SKM-1 treated with dmso at 0.1 percent for 144 hours (cell line): ENCODE data around the gene MLYCD.

Source experiments
- DNase-seq: peaks from one replicate; lab custom pipeline; 2025; ENCODE audit not compliant: unreplicated experiment; lab: John Stamatoyannopoulos, UW

MLYCD gene

DNA sequence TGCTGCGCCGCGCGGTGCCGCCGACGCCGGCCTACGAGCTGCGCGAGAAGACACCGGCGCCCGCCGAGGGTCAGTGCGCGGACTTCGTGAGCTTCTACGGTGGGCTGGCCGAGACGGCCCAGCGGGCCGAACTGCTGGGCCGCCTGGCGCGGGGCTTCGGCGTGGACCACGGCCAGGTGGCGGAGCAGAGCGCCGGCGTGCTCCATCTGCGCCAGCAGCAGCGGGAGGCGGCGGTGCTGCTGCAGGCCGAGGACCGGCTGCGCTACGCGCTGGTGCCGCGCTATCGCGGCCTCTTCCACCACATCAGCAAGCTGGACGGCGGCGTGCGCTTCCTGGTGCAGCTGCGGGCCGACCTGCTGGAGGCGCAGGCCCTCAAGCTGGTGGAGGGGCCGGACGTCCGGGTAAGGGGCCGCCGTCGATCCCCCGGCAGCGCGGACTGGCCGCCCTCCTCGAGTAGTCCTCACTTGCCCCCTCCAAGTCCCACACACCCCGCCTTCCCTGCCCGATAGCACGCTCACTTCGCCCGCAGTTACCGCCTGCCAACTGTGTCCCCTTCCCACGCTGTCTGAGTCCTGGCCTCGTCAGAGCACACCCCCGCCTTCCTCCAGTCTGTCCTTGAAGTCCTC, 470 bp downstream of the MLYCD start:
- peak; percentile 11 for DNase-seq

- DNase-seq = no peak
These were observed 1.1 kb downstream of the MLYCD start for GRCh38 chr16:83899978-83900377.

DNA sequence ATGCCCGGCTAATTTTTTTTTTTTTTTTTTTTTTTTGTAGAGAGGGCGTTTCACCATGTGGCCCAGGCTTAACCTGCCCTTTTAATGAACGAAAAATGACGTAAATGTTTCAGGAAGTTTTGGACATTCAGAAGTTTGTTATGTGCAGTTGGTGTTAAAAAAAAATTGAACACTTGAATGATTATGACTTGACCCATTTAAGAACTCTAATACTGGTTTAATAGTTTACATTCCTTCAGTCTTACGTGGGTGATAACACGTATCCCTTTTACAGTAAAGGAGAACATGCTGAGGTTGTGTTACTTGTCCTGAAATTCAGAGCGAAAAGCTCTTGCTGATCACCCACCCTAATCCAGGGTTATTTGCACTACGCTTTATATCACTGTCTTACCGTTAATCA, 1.7 kb downstream of the MLYCD start:
- no peak for DNase-seq

DNA sequence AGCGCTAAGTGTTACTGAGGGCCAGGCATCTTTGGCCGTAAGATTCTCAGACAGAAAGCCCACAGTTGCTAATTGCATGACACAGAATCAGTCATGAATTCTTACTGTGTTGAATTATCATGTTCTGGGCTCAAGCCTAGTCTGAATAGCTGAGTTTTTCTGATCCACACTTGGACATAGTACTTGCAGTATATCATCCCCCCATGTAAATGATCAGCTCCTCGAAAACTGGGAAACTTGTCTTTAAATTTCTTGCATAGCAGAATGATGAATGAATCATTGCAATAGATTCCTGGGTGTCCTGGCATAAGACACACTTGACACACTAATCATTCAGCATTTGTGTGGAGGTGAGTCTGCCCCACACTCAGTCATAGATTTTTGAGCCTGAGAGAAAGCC, 2.2 kb downstream of the MLYCD start:
- DNase-seq = no peak

DNA sequence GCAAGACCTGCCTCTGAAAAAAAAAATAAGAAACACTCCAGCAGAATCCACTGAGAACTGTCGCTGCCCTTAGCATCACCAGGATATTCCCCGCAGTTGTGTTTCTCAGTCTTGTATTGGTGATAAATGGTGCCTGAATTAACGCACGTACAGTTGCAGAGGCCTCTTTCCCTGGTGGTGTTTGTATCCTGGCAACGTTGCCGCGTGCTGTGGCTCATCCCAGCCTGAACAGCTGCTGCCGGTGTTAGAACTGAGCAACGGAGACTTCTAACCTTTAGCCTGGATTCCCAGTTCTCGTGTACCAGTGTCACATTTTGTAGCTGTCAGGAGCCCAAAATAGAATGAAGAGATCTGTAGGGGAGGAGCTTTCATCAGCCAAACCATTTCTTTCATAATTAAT, 4.8 kb downstream of the MLYCD start:
- DNase-seq = no peak

DNA sequence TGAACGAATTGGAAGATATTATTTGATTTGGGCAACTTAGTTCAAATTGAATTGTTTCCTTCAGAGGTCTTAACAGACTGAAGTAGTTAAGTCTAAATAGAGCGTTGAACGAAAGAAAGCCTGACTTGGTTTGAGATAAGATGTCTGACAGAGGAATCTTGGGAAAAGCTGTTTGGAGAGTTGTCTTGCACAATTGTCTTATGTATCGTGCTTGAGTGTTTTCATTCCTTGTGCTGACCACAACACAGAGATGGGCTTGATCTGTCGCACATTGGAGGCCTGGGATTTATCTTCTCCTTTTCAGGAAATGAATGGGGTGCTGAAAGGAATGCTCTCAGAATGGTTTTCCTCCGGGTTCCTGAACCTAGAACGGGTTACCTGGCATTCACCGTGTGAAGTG, 7.8 kb downstream of the MLYCD start:
- DNase-seq = no peak

DNA sequence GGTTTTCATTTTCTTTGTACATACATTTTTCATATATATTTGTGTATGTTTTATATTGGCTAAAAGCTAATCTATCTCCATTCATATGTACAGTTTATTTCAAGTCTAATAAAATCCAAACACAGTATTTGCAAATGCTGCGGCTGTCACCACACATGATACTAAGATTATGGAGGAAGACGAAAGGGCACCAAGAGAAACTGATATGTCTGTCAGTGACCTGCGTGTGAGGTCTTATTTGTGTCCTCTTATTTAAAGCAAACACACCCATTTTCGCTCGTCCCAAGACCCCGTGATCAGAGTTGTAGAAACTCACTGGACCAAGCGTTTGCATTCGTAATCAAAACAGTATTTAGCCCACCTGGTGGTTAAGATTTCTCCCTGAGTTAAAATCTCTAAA, 8.2 kb downstream of the MLYCD start:
- no peak for DNase-seq

DNA sequence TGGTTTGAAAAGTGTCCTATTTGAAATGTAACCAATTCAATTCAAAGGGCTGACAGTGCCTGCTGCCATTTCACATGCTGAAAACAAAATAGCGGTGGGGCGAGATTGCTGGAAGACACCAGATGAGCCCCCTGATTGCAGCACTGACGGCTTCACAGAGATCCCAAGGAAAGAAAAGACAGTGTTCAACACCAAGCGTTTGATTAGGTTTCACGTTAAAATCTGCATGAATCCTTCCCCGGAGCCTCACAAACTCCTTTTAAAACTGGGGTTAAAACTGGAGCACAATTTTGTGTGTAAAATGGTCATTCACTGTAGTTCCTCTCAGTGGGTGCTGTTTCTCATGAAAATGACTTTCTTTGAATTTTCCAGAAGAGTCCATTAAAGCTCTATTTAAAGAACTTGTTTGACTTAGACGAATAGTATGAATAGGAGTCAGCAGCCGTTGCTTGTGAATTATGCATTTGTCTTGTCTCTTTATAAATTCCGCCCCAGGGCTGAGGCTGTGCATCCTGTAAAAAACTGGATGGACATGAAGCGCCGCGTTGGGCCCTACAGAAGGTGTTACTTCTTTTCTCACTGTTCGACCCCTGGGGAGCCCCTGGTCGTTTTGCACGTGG, 8.8 kb downstream of the MLYCD start:
- no peak for DNase-seq

DNA sequence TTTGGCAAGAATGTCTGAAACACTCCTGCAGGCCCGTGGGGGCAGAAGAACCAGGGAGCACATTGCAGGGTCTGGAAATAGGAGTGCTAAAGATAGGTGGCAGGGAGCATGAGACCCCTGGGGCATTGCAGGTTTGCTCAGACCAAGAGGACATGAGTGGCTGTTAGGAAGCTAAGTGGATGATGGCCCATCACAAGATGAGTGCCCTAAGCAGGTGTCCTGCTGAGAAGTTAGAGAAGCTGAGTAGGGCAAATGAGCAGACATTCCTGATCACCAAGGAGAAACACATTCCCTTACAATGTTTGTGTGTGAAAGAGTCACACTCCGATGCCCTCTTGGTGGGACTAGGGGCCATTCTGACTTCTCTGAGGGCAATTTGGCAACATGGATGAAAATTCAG, 9.9 kb downstream of the MLYCD start:
- no peak for DNase-seq

DNA sequence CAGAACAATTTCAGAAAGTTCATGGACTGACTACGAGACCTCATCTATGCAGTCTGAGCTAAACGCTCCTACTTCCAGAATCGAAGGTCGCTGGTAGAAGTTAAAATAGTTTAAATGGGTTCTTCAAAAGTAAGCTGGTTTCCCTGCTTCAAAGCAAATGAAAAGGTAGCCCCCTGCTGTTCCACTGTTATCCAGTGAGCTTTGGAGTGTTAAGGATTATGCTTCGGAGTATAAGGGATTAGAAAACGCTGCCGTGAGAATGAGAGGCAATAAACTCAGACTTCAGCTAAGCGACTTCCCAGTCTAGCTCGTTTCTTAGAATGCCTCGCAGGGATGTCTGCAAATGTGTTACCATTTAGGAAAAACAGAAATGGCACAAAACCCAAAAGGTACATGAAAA, 12.4 kb downstream of the MLYCD start:
- DNase-seq = no peak

GRCh38 chr16:83912519-83913244, 13.8 kb downstream of the MLYCD start:
- no peak for DNase-seq

GRCh38 chr16:83913245-83913633, 14.3 kb downstream of the MLYCD start:
- DNase-seq = no peak

- no peak for DNase-seq
These were observed 15.3 kb downstream of the MLYCD start for GRCh38 chr16:83914091-83914710.

DNA sequence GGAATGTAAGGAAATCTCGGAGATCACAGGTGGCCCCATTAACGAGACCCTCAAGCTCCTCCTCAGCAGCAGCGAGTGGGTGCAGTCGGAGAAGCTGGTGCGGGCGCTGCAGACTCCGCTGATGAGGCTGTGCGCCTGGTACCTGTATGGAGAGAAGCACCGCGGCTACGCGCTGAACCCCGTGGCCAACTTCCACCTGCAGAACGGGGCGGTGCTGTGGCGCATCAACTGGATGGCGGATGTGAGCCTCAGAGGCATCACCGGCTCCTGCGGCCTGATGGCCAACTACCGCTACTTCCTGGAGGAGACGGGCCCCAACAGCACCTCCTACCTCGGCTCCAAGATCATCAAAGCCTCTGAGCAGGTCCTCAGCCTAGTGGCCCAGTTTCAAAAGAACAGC, 16.2 kb downstream of the MLYCD start:
- DNase-seq = no peak

DNA sequence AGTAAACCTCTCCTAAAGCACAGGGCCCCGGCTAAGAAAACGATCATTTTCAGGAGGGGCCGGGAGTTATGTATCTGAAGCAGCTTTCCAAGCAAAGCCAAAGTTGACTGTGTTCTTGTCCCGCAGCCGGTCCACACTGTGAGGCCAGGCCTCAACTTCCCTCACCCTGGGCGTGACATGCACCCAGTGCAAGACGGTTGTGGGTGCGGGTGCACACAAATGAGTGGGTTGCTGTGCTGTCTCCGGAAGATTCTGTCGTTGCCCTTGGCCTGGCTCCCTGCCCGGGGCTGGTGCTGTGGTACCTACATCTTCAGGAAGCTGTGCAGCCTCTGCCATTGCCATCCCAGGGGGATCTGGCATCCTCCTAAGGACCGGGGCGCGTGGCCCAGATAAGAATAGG, 16.6 kb downstream of the MLYCD start:
- DNase-seq = no peak

DNA sequence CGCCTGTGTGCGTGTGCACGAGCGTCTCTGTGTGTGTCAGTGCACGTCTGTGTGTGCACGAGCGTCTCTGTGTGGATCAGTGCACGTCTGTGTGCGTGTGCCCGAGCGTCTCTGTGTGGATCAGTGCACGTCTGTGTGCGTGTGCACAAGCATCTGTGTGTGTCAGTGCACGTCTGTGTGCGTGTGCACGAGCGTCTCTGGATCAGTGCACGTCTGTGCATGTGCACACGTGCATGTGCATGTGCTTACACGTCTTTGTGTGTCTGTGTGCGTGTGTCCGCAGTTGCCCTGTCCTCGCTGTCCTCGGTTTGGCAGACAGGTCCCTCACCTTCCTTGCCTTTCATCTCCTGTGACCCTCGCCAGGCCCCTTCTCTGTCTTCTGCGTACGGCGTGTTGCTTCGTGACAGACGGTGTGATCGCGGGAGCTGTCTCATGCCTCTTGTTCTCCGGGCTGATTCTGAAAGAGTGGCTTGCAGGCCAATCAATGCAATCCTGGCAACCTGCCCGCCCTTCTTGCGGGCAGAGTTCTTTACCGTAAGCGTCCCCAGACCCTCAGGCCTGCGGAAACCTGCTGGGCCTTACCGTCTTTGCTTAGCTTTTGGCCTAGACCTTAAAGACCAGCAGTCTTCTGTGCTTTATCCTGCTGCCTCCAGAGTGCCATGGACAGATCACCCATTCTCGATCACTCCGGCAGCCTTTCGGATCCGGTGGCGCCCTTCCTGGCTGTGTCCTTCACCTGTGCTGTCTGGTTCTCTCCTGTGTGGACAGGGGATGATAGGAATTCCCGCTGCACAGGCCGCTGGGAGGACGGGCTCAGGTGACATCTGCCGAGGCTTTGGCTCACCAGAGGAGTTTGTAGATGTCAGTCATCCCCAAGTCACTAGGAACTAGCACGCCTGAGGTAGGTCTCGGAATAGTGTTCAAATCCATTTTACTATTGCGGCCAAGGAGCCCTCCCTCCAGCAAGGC, 18.5 kb downstream of the MLYCD start:
- no peak for DNase-seq

DNA sequence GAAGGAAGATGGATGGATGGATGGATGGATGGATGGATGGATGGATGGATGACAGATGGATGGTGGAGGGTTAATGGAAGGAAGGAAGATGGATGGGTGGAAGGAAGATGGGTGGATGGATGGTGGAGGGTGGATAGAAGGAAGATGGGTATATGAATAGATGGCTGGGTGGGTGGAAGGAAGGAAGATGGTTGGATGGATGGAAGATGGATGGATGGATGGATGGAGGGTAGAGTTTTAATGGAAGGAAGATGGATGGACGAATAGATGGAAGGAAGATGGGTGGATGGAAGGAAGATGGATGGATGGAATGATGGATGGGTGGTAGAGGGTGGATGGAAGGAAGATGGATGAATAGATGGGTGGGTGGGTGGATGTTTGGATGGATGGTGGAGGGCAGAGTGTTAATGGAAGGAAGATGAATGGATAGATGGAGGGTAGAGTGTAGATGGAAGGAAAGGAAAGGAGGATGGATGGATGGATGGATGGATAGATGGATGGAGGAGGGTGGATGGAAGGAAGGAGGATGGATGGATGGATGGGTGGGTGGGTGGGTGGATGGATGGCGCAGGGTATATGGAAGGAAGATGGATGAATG, 22.1 kb downstream of the MLYCD start:
- DNase-seq = no peak

- DNase-seq = no peak
These were observed 24.9 kb downstream of the MLYCD start for GRCh38 chr16:83923581-83924365.

DNA sequence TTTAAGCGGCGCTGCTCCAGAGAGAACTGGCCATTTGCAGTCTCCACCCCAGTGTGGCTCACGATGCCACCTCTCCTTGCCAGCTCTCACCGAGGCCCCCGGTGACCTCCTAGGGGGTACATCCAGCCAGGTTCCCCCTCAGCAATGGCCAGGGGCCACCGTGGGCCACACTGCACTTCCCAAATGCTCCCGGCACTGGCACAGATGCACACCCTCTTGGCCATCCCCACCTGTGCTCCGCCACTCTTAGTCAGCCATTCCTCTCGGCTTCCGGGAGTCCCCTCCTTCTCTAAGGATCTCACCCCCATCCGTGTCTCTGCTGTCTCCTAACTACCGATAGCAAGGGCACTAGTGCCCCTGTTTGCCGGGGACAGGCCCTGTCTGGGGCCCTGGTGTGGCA, 25.8 kb downstream of the MLYCD start:
- no peak for DNase-seq
